K562 (cell line): Measurements from ENCODE around the gene EGFR. TPM values are rescaled to one million over a fixed set of nuclear protein-coding genes. Genes with fewer than 3 reads are reported as not detected.

Source experiments
- ATAC-seq: fragments of 200-7000 bp; cut with Tn5 transposase; 3 replicates; pipeline ENCODE4 v1.9.1; 2020; ENCODE audit warnings: moderate library complexity
- BruUV-seq: library from RNA; stranded (reverse); fragments of 400-500 nt; replicated peaks from 2 replicates; lab custom pipeline; 2021; lab: Mats Ljungman, UMichigan
- CTCF ChIA-PET: fragments of 300-600 bp; formaldehyde crosslinking; extraction: SDS; loops from one replicate; lab custom pipeline; 2021; ENCODE audit warnings: low intra/inter-chr PET ratio; lab: Yijun Ruan, JAX
- POLR2A ChIA-PET: fragments of 300-600, 350-650 bp; sonication (Branson Sonifier 250); formaldehyde crosslinking; extraction: SDS; loops from one replicate; lab custom pipeline; 2021; ENCODE audit warnings: antibody characterized with exemption, inconsistent platforms; lab: Yijun Ruan, JAX
- DNase-seq, 4 experiments: peaks; one replicate each; pipeline versions ENCODE4 v3.0.0 to v3.0.0-alpha.2; 2011 to 2018; ENCODE audit warnings: low spot score in 3 of 4, mixed read lengths in 3 of 4; ENCODE audit errors: extremely low read depth in 1 of 4
- FAIRE-seq: peaks from 2 replicates; lab custom pipeline; 2011; peaks lifted over from hg19 to GRCh38; lab: Jason Lieb, UNC
- H2AFZ ChIP-seq: 2 replicates; pipeline ENCODE4 v1.6.0; 2011; ENCODE audit warnings: low read depth, low read length, control low read depth, inconsistent platforms
- H3K27ac ChIP-seq: fragments of 200-600 bp; 3 replicates; pipeline ENCODE4 v1.8.0; 2011; ENCODE audit warnings: low read depth, mild to moderate bottlenecking, control low read depth, inconsistent platforms, low read length, moderate library complexity, mixed read lengths; ENCODE audit errors: extremely low read depth
- H3K27me3 ChIP-seq, 2 experiments: fragments of 300-600 bp in 1 of 2; 2 replicates in 1 of 2; 3 replicates in 1 of 2; pipeline versions ENCODE4 v1.6.0 to v1.8.0; 2011; ENCODE audit warnings: inconsistent platforms in 2 of 2, low read length in 2 of 2, mild to moderate bottlenecking in 1 of 2, mixed read lengths in 1 of 2, moderate library complexity in 1 of 2; ENCODE audit not compliant: control insufficient read depth in 2 of 2, insufficient read depth in 2 of 2
- H3K36me3 ChIP-seq: fragments of 300-600 bp; 3 replicates; pipeline ENCODE4 v1.8.0; 2011; ENCODE audit warnings: mild to moderate bottlenecking, low read length, inconsistent platforms; ENCODE audit not compliant: control insufficient read depth, insufficient read depth
- H3K4me1 ChIP-seq, 2 experiments: fragments of 200-600 bp in 1 of 2; replicated peaks in 1 of 2; 2 replicates in 1 of 2; 3 replicates in 1 of 2; pipeline versions ENCODE4 v1.5.1 to v1.8.0; 2011; ENCODE audit warnings: inconsistent platforms in 2 of 2, low read length in 2 of 2, mild to moderate bottlenecking in 1 of 2, mixed read lengths in 1 of 2, moderate library complexity in 1 of 2; ENCODE audit not compliant: control insufficient read depth in 2 of 2, insufficient read depth in 2 of 2
- H3K4me2 ChIP-seq: 2 replicates; pipeline ENCODE4 v1.6.1; 2011; ENCODE audit warnings: low read length, control low read depth, inconsistent platforms, mixed read lengths; ENCODE audit not compliant: insufficient read depth
- H3K4me3 ChIP-seq: fragments of 200-600 bp; sonication (generic), shearing (Covaris generic); 2 replicates; pipeline ENCODE4 v1.5.1; 2016; ENCODE audit warnings: control low read depth, inconsistent platforms
- H3K79me2 ChIP-seq: fragments of 200-600 bp; 3 replicates; pipeline ENCODE4 v1.8.0; 2011; ENCODE audit warnings: low read length, inconsistent platforms; ENCODE audit not compliant: control insufficient read depth, insufficient read depth
- H3K9ac ChIP-seq, 2 experiments: 2 replicates each; pipeline versions ENCODE4 v1.6.0 to v1.6.1; 2011; ENCODE audit warnings: low read depth in 2 of 2, low read length in 2 of 2, control low read depth in 1 of 2, inconsistent platforms in 1 of 2, mild to moderate bottlenecking in 1 of 2, mixed read lengths in 1 of 2; ENCODE audit not compliant: insufficient read depth in 1 of 2
- H3K9me1 ChIP-seq: one replicate; pipeline ENCODE4 v1.6.0; 2011; ENCODE audit warnings: inconsistent platforms, mild to moderate bottlenecking, low read length, moderate library complexity; ENCODE audit not compliant: control insufficient read depth, insufficient read depth
- H3K9me3 ChIP-seq: replicated peaks from 2 replicates; pipeline ENCODE4 v1.5.1; 2011; ENCODE audit warnings: low read depth, low read length, inconsistent platforms; ENCODE audit not compliant: control insufficient read depth, insufficient read depth
- H4K20me1 ChIP-seq: replicated peaks from 2 replicates; pipeline ENCODE4 v1.6.1; 2011; ENCODE audit warnings: low read length, inconsistent platforms, mixed read lengths; ENCODE audit not compliant: control insufficient read depth, insufficient read depth
- CBX2 ChIP-seq: fragments of 200-600 bp; sonication (generic); IDR thresholded peaks from one replicate; pipeline ENCODE4 v1.6.1; 2012; ENCODE audit warnings: mild to moderate bottlenecking, low read length, inconsistent platforms; ENCODE audit not compliant: insufficient read depth, poor library complexity, severe bottlenecking
- CEBPG ChIP-seq, 3 experiments: fragments of 200-800 bp in 1 of 3; sonication (Bioruptor generic) in 1 of 3; sonication (generic) in 1 of 3; formaldehyde crosslinking in 1 of 3; IDR thresholded peaks in 2 of 3; conservative IDR thresholded peaks in 1 of 3; 2 replicates each; pipeline versions ENCODE4 v1.6.1 to v1.8.0; 2016 to 2022; ENCODE audit warnings: missing compliant biosample characterization in 2 of 3, missing genetic modification characterization in 2 of 3, mild to moderate bottlenecking in 1 of 3, missing genetic modification reagents in 1 of 3
- CTBP1 ChIP-seq: fragments of 450-650 bp; IDR thresholded peaks from 2 replicates; pipeline ENCODE4 v1.6.1; 2016; ENCODE audit warnings: borderline replicate concordance
- EWSR1 ChIP-seq: fragments of 450-650 bp; IDR thresholded peaks from 2 replicates; pipeline ENCODE4 v1.6.1; 2018; ENCODE audit warnings: borderline replicate concordance, mild to moderate bottlenecking, low read depth, moderate library complexity; ENCODE audit not compliant: partially characterized antibody
- NFIX ChIP-seq: fragments of 250-450 bp; sonication (Bioruptor Pico); IDR thresholded peaks from 2 replicates; pipeline ENCODE4 v1.4.0; 2020; ENCODE audit warnings: low read depth, mild to moderate bottlenecking, moderate library complexity
- POLR2H ChIP-seq: IDR thresholded peaks from 2 replicates; pipeline ENCODE4 v1.6.1; 2016; ENCODE audit warnings: missing genetic modification characterization, low read depth, mild to moderate bottlenecking, control low read depth, missing compliant biosample characterization, moderate library complexity
- RBM34 ChIP-seq: fragments of 200-400 bp; formaldehyde crosslinking; IDR thresholded peaks from 2 replicates; pipeline ENCODE4 v1.6.1; 2018; ENCODE audit warnings: low read length, borderline replicate concordance; ENCODE audit not compliant: insufficient read depth
- RFX7 ChIP-seq: fragments of 250-450 bp; sonication (Bioruptor Pico); IDR thresholded peaks from 2 replicates; pipeline ENCODE4 v1.5.1; 2021; ENCODE audit warnings: mild to moderate bottlenecking
- STAT5B ChIP-seq: fragments of 250-450 bp; sonication (Bioruptor Pico); IDR thresholded peaks from 2 replicates; pipeline ENCODE4 v1.8.0; 2021; ENCODE audit warnings: mild to moderate bottlenecking, inconsistent platforms
- TRIM28 ChIP-seq: fragments of 450-650 bp; IDR thresholded peaks from 2 replicates; pipeline ENCODE4 v1.6.1; 2017
- ZBTB26 ChIP-seq: fragments of 450-650 bp; formaldehyde crosslinking; IDR thresholded peaks from 2 replicates; pipeline ENCODE4 v1.4.0; 2022; ENCODE audit warnings: missing genetic modification characterization
- ZNF12 ChIP-seq: sonication (generic); formaldehyde crosslinking; IDR thresholded peaks from 2 replicates; pipeline ENCODE4 v1.4.0; 2020; ENCODE audit warnings: mild to moderate bottlenecking, missing genetic modification reagents
- ZNF140 ChIP-seq: fragments of 250-450 bp; sonication (Bioruptor Pico); IDR thresholded peaks from 2 replicates; pipeline ENCODE4 v1.8.0; 2021; ENCODE audit warnings: moderate library complexity, mild to moderate bottlenecking, inconsistent platforms
- ZNF695 ChIP-seq: fragments of 450-650 bp; formaldehyde crosslinking; IDR thresholded peaks from 2 replicates; pipeline ENCODE4 v1.4.0; 2020; ENCODE audit warnings: mild to moderate bottlenecking, moderate library complexity
- ZNF766 ChIP-seq: fragments of 200-800 bp; sonication (Bioruptor generic); conservative IDR thresholded peaks from 2 replicates; pipeline ENCODE4 v1.6.1; 2016; ENCODE audit warnings: missing genetic modification characterization, missing compliant biosample characterization
- WGBS: fragments of 100-300 bp; shearing (Covaris generic); methylation state at CpG from one replicate; pipeline ENCODE4 v1.1.6; 2016; ENCODE audit warnings: low coverage, mixed read lengths; ENCODE audit not compliant: insufficient coverage; ENCODE audit errors: missing lambda C conversion rate; 5-methylcytosine and 5-hydroxymethylcytosine counted together
- in situ Hi-C: fragments of 300-500 bp; cut with MboI; formaldehyde crosslinking; loops from 4 replicates; pipeline ENCODE4 v1.15.0; 2018; ENCODE audit warnings: inconsistent platforms, mixed read lengths
- intact Hi-C: fragments of 100-400 bp; cut with micrococcal nuclease; formaldehyde crosslinking; loops from 2 replicates; pipeline ENCODE4 v1.14.2; 2022
- polyA plus RNA-seq, 8 experiments: library from polyadenylated mRNA; depleted of rRNA in 4 of 8; stranded (reverse) in 5 of 8; unstranded in 3 of 8; fragments of >200 nt; fragmentation: Nextera tagmentation in 2 of 8; fragmentation: Illumina TruSeq in 1 of 8; extraction: Ambion mirVana in 2 of 8; extraction: Trizol in 1 of 8; gene quantifications; 2 replicates each; pipeline versions ENCODE4 v1.2.1 to v1.2.3, GENCODE V29; 2011 to 2014; ENCODE audit warnings: inconsistent platforms in 1 of 8, missing spikeins in 1 of 8
- total RNA-seq, 7 experiments: library from RNA; depleted of rRNA in 6 of 7; stranded (reverse); fragments of >200 nt in 6 of 7; fragmentation: Illumina TruSeq in 2 of 7; extraction: Trizol in 2 of 7; gene quantifications; 2 replicates each; pipeline versions ENCODE4 v1.2.1 to v1.2.3, GENCODE V29; 2011 to 2021; ENCODE audit warnings: low replicate concordance in 1 of 7
- TF ChIP-seq, protein P1 (sequence below): fragments of 450-650 bp; formaldehyde crosslinking; IDR thresholded peaks from 2 replicates; pipeline ENCODE4 v1.4.0; 2022; ENCODE audit warnings: missing genetic modification characterization

Gene EGFR
- total and polyA plus RNA-seq, 9 of the 15 experiments (the other 6 are each of a cell fraction or from before 2014, with no cell fraction given), result 0.13 TPM; not detected in 8

- WGBS, result 0% methylated on average over 3 of the region's 3 CpGs
- Histone ChIP-seq H3K9ac (no peak overlapping the region), H3K9me1 (no peaks in the 10 kb centered on the region), H3K4me1 (no peaks in the 10 kb centered on the region), H2AFZ (no peak overlapping the region), H3K79me2 (no peaks in the 10 kb centered on the region), H3K36me3 (no peaks in the 10 kb centered on the region), H4K20me1 (no peaks in the 10 kb centered on the region), H3K9me3 (no peaks in the 10 kb centered on the region), H3K4me3 (no peak overlapping the region), H3K27ac (no peak overlapping the region), H3K4me2 (no peak overlapping the region), H3K27me3 (0 out of 5 replicates have a peak, but pooled peaks cover 0 to 9% of the 10 kb centered on the region in 2 experiments)
- POLR2A ChIA-PET, result no interaction called here
- intact Hi-C loops, result no loop called here
- TF ChIP-seq EWSR1 (no peak), CEBPG (CRISPR knock-in tag; IDR thresholded peaks at IDR 0.05) (no peak), CEBPG (tag; conservative IDR thresholded peaks at IDR 0.05 in 1 of 2, IDR thresholded peaks at IDR 0.05 in 1 of 2) (no peak), ZBTB26 (CRISPR knock-in tag) (no peak), POLR2H (tag) (no peak), STAT5B (CRISPR knock-in tag) (no peak), ZNF766 (CRISPR knock-in tag) (no peak), TRIM28 (no peak), CBX2 (no peak), ZNF12 (CRISPR knock-in tag) (no peak), RBM34 (no peak), ZNF140 (CRISPR knock-in tag) (no peak), ZNF695 (no peak), NFIX (no peak), CTBP1 (no peak), RFX7 (no peak)
- TF ChIP-seq, protein P1, sequence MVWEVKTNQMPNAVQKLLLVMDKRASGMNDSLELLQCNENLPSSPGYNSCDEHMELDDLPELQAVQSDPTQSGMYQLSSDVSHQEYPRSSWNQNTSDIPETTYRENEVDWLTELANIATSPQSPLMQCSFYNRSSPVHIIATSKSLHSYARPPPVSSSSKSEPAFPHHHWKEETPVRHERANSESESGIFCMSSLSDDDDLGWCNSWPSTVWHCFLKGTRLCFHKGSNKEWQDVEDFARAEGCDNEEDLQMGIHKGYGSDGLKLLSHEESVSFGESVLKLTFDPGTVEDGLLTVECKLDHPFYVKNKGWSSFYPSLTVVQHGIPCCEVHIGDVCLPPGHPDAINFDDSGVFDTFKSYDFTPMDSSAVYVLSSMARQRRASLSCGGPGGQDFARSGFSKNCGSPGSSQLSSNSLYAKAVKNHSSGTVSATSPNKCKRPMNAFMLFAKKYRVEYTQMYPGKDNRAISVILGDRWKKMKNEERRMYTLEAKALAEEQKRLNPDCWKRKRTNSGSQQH (CRISPR knock-in tag), result no peak
- BruUV-seq, result no TSS peak
- no peak for DNase-seq
- ATAC-seq, result no peak
- no peak for FAIRE-seq
- CTCF ChIA-PET, result no interaction called here
- in situ Hi-C loops, result no loop called here
Measured at GRCh38 chr7:55113760-55114540, 95.1 kb downstream of the EGFR start.
